GM19467 (cell line): ENCODE measurements around the gene SP100.
"Not testable (repeated sequence)": the region's sequence is repeated elsewhere in the genome, so short reads cannot be mapped to it uniquely, and the experiment has no call there.

Source experiments
- ATAC-seq: cut with Tn5 transposase; IDR thresholded peaks from one replicate; pipeline ENCODE4 v1.9.1; 2021; ENCODE audit warnings: mild to moderate bottlenecking, moderate library complexity; ENCODE audit not compliant: unreplicated experiment

SP100 gene

DNA sequence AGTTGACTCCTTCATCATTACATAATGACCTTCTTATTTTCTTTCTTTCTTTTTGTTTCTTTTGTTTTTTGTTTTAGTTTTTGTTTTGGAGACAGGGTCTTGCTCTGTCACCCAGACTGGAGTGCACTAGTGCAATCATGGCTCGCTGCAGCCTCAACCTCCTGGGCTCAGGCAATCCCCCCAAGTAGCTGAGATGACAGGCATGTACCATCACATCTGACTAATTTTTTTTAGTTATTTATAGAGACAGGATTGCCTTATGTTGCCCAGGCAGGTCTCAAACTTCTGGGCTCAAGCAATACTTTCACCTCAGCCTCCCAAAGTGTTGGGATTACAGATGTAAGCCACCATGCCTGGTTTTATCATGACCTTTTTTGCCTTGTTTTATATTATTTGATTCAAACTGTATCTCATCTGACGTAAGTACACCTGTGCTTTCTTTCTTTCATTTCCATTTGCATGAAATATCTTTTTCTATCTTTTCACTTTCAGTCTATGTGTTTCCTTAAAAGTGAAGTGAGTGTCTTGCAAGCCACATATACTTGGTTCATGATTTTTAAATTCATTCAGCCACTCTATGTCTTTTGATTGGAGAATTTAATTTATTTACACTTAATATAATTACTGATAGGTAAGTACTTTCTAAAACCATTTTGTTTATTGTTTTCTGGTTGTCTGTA, 39.1 kb downstream of the SP100 start:
- ATAC-seq, result no peak

DNA sequence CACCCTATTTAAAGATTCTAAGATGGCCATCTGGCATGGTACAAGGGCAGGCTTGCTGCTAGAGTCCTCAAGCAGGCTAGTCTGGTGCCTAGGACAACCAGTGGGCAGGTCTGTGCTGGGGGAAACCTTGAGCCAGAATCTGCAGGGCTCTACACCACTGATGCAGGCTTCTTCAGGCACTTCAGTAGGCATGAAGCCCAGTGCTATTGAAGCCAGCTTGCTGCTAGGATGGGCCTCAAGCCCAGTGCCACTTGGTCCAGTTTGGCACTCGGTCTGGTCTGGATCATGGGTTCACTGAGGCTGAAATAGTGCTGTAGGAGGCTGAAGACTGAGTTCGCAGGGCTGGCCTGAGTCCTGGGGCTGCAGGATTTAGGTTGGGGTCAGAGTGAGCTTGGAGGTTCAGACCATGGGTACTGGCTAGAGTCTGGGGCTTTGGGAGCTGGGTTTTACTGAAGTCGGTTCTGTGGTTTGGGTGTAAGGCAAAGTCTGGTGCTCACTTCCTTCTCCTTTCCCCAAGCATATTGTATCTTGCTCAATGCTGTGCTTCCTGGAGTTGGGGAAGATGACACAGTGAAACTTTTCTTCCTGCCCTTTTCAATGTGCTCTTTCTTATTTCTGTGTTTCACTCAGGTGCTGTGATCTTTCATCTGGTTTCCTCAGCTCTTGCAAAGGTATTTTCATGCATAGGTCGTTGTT, 41.2 kb downstream of the SP100 start:
- ATAC-seq, result no peak

DNA sequence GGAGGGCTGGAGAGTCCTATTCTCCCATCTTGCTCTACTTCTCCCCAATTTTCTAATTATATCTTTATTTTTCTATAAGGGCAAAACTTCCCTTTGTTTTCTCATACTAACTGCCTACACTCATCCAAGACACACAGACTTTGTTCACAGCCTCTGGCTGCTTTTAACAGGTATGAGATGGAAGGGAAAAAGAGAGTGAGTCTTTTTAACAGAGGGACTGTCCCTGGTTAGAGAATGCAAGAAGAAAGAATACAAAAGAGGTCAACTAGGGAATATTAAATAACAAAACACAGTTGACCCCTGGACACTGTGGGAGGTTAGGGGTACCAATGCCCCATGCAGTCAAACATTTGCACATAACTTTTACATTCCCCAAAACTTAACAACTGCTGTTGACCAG, 41.8 kb downstream of the SP100 start:
- ATAC-seq, result no peak

DNA sequence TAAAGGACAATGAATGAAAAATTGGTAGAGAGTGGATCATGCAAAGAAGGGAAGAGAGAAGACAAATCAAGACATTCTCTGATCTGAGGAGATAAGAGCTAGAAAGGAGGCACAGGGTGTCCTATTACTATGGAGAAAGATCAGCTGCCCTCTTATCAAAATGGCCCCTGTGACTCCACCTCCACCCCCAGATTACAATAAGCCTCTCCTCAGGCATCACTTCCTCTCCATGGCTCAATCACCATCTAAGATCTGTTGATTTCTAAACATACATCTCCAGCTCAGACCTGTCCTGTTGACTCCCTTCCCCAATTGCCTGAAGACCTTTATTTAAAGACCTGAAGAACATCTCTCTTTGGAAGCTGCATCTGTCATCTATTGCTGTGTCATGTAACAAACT, 43.2 kb downstream of the SP100 start:
- no peak for ATAC-seq

DNA sequence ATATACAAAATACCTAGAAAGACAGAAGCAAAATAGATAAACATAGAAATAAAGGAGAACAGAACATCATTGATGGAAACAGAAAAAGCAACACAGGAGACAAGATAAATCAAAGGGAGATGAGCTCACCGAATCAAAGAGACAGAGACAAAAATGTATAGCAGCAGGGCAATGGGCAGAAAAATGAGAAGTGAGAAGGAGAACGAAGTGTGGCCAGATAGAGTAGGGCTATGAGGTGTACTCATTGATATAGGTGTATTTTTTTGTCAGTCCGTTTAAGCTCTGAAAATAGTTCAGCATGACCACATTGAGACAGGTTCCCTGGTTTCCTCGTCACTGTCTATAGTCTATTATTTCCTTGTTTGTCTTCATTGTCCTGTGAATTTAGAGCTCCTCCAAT, 55.1 kb downstream of the SP100 start:
- no peak for ATAC-seq

DNA sequence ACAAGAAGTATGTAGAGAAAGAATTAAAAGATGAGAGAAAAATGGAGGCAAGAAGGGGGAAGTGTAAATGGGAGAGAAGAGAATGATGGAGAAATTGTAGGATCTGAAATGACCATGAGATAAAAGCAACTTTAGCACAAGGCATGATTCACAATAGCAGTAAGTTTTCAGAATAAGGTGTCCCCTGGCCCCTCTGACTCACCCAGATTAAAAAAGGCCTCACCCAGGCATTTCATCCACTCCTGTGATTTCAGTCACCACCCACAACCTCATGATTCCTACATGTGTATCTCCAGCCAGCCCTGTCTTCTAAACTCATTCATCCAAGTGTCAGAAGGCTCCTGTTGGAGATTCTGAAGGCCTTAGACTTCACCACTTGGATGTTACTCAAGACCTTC, 56.6 kb downstream of the SP100 start:
- ATAC-seq, result no peak

DNA sequence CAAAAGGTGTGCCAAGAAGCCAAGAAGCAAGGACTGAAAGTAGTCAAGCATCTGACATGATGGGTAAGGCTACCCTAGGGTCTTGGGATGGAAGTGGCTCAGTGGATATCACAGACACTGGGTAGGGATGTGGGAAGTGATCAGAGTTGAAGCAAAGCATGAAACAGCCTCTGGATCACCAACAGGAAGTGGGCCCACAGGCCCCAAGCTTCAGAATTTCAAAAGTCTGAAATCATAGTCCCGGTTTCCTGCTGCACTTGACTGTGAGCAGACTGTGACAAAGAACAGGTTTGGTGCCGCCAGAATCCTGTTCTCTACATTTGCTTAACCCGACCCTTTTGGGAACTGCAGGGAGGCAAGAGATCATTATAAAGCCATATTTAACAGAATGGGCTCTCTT, 57.4 kb downstream of the SP100 start:
- no peak for ATAC-seq

DNA sequence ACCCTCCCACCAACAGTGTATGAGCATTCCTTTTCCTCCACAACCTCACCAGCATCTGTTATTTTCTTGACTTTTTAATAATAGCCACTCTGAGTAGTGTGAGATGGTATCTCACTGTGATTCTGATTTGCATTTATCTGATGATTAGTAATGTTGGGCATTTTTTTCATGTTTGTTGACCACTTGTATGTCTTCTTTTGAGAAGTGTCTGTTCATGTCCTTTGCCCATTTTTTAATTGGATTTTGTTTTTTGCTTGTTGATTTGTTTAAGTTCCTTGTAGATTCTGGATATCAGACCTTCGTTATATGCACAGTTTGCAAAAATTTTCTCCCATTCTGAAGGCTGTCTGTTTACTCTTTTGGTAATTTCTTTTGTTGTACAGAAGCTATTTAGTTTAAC, 59.1 kb downstream of the SP100 start:
- ATAC-seq, result no peak

DNA sequence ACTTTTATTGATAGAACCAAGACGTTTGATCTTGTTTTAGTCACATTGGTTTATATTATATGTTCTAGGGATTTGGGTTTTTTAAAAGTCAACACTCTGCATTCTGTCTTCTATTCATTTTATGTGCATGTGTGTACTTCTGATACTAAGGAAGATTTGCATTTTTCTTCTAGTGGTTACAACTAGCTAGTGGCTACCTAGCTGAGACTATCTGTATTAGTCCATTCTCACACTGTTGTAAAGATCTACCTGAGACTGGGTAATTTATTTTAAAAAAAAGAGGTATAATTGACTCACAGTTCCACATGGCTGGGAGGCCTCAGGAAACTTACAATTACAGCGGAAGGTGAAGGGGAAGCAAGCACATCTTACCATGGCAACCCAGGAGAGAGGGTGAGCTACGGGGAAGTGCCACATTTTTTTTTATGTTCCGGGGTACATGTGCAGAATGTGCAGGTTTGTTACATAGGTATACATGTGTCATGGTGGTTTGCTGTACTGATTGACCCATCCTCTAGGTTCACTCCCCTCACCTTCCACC, 69.9 kb downstream of the SP100 start:
- ATAC-seq, result no peak

DNA sequence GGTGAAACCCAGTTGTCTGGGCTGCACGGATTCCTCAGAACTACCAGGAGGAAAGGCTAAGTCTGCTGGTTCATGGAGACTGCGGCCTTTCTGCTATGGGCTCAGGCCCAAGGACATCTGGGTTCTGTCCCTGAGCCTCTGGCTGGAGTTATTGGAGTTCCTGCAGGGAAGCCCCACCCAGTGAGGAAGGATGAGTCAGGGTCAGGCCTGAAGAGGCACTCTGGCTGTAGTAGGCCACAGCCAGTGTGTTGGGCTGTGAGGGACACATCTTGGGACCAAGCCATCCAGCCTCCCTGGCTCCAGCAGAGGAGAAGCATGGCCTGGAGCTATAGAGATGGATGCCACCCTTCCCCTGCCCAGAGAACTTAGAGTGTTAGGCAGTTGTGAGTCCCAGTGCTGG, 75.2 kb downstream of the SP100 start:
- ATAC-seq, result not testable (repeated sequence)

DNA sequence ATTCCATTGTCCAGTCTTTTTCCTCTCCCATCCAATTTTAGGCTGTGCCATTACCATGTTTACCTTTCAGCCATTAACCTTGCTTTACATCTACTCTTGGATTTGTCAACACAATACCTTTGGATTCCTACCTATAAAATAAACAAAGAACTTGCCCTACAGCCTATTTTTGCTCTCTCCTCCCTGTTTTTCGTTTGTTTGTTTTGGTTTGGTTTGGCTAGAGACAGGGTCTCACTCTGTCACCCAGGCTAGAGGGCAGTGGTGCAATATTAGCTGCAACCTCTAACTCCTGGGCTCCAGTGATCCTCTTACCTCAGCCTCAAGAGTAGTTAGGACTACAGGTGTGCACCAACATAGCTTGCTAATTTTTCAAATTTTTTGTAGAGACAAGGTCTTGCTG, 76.1 kb downstream of the SP100 start:
- ATAC-seq, result no peak

DNA sequence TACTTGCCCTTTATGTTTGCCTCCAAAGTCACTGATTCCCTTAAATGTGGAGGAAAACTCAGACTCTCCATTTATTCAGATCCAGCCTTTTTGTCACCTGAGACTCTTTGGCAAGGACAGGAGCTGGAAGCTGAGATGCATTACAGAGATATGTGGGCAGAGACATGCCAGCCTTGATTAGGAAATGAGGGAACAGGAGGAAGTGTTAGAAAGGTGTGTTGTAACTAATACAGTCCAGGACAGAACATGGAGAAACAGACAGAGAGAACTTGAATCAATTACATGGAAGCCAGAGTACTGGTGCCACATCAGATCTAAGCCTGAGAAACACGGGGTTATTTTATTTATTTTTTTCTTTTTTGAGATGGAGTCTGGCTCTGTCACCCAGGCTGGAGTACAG, 79.0 kb downstream of the SP100 start:
- ATAC-seq, result no peak

DNA sequence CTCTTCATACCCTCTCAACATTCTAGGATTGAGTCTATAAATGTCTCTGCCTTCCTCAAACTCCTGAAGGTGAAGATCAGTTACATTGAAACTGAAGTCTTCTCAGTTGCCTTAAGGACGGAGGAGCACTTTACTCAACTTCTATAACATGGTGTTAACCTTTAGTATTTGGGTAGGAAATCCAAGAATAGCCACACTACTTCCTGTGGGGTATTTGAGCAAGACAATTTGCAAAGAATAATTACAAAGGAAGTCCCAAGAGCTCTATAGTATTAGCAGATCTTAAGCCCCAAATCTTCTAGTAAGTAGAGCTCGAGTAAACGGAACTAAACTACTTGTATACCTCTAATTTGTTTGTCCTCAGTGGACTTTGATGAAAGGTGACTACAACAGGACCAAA, 80.9 kb downstream of the SP100 start:
- peak; percentile 65 for ATAC-seq

DNA sequence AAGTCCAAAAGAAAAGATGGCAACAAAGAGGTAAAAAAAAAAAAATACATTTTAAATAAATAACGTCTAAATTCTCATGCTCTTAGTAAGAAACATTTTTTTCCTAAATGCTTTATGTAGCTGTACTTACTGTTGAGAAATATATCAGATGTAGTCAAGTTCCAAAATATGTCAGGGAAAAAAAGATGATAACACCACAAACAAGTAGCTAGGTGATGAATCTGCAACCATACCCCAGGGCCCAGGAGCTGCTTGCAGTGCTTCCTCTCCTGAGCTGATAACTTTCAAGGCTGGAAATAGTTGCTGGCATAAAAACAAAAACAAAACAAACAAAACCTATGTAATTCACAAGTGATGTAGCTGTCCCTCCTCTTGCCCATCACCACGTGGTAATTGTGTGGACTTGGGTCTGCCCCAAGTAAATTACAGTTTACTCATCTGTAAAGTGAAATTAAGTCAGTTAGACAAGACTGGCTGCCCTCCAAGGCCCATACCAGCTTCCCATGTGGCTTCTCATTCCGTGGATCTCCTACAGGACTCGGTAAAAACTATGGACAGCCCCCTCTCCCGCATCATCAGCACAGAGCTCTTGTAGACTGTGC, 82.6 kb downstream of the SP100 start:
- no peak for ATAC-seq

DNA sequence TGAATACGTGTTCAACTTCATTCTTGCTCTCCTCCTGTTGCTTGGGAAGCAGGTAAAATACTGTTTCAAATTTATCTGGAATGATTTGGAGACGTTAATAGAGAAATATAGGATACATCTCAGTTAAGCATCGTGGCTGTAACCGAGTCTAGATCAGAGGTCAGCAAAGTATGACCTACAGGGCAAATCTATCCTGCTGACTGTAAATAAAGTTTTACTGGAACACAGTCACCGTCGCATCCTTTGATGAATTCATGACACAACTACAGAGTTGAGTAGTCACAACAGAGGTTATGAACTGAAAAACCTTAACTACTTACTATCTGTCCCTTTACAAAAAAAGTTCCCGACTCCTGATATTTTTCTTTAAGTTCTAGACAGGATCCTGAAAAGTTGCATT, 86.6 kb downstream of the SP100 start:
- ATAC-seq, result no peak

DNA sequence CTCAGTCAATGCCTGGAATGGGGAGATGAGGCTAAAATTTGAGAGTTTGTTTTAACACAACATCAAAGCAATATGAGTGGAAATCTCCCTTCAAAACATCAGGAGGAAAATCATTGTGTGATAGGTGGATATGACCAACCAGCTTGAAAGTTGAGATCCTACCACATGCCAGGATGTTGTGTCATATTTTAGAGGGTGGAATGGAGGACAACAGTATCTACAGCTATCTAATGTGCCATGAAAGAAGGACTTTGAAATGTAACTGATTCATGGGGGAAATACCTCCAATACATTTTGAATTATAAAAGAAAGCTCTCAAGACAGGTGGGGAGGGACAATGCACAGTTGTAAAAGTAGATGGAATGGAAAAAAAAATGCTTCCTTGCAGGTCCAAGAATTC, 87.8 kb downstream of the SP100 start:
- ATAC-seq, result no peak

DNA sequence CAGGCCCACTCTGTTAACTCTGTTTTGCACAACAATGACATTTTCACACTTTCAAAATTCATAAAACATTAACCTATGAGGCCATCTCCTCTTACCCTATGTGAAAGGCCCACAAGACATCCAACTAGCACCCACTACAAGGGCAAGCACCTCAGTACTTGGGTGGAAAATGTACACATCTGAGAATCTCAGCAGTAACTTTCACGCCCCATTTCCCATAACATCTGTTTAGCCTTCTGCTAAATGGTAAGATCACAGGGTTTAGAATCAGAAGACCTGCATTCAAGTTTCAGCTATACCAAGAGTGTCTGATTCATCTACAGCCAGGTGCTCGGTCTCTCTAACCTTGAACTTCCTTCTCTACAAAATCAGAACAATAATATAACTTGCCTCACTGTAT, 89.2 kb downstream of the SP100 start:
- peak; percentile 80 for ATAC-seq

DNA sequence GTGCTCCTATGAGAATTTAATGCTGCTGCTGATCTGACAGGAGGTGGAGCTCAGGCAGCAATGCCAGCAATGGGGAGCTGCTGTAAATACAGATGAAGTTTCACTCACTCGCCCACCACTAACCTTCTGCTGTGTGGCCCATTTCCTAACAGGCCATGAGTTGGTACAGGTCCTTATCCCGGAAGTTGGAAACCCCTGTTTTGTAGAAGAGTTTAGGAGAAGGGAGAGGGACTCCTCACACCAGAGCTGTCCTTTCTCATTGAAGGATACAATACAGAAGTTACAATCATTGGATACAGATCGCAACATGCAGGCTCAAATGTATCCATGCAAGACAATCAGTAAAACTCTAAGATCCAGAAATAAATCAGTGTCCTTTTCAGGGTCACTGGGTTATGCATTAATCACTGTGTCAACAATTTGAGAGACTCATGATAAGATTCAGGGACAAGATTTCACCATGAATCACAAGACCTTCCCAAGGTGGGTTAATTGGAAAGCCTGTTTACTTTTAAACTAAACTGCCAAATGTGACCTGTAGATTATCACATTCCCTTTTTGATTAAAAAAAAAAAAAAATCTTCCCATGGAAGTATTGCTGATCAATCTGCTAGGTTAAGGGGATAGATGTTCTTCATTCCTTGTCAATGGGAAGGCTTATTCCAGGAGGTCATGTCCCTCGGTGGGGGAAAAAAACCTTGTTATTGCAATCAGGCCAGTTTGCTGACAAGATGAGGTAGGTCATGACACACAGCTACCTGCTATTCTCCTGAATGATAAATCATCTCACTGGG, 97.2 kb downstream of the SP100 start:
- no peak for ATAC-seq

DNA sequence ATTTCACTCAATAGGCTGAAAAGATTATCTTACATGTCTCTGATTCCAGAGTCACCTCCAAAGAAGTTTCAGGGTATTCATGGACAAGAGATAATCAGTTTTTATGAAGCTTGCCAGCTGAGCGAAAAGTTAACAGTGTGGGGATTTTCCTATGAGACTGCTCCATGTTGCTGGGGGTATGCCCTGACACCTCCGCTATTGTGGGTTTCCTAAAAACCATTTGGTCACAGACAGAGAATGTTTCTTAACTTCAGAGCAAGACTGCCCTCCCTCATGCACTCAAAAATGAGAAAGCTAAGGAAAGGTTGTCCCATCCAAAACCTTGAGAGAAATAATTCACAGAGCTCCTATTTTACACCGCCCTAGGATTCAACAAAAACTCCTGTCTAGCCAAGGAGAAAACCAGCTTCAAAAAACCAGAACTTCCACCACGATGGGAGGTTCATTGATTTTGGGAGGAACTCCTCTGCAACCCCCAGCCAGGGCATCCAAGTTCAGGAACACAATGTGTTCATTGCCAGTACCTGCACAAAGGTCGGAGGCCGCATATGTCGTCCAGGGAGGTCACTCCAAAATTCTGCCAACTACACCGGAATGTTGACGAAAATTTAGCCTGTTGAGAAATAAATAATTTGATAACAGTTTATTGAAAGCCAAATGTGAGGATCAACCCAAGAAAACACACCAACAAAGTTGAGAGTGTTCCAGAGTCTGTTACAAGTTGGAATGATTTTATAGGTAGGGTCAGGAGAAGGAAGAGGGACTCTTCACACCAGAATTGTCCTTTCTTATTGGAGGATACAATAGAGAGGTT, 104.3 kb downstream of the SP100 start:
- ATAC-seq, result no peak

DNA sequence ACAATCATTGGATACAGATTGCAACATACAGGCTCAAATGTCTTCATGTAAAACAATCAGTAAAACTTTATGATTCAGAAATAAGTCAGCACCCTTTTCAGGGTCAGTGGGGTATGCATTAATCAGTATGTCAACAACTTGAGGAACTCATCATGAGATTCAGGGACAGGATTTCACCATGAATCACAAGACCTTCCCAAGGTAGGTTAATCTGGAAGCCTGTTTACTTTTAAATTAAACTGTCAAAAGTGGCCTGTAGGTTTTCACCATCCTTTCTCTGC, 104.8 kb downstream of the SP100 start:
- ATAC-seq, result no peak

DNA sequence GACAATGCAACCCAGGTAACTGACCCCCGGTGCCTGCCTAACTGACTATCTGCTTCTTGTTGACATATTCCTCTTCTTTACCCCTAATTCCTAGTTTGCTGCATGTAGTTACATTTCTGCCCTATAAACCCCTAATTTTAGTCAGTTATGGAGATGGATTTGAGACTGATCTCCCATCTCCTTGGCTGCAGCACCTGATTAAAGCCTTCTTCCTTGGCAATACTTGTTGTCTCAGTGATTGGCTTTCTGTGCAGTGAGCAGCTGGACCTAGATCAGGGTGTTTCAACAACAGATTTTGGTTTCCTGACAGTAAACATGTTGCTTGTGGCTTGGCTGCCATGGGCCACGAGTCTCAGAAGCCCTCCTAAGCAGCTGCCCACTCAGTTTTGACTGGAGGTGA, 105.4 kb downstream of the SP100 start:
- ATAC-seq, result no peak
